ENCODE measurements around the gene MIDN. TPM values are rescaled to one million over a fixed set of nuclear protein-coding genes. Genes with fewer than 3 reads are reported as not detected.
A peak's percentile ranks its signal among the peaks of the same experiment; 100 is the strongest.

MIDN gene
- total and polyA plus RNA-seq, 2 experiments from 2014 or later, result 30.1 to 98.4 TPM

DNA sequence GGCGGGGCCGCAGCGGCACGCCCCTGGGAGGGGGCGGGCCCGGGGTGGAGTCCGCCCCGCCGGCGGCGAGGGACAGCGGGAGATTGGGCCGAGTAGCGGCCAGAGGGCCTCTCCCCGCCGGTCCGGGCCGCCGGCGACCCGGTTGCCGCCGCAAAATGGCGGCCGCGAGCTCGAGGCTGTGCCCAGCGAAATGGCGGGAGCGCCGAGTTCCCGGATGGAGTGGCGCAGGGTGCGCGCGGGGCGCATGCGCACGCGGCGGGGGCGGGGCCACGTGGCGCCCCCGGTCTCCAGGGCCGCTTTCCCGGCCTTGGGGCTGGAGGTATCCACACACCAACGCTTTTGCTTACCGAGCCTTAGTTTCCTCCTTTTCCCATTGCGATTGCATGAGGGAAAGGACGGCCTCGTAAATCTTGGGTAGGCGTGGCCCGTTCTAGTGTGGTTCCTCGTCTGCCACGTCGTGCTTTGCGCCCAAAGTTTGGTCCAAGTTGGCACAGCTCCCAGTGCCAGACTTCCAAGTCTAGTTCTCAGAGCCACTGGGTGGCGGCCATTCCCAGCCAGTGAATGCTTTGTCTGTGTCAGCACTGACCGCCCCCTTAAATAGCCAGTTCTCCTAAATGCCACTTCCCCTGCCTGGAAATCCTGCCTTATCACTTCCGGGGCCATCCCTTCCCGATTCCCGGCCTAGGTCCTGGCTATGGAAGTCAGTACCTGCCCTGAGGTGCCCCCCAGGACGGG is 21.3 kb downstream of the MIDN start:
- peak overlapping the region; percentile 83 for H3K4me3 ChIP-seq
- no peak overlapping the region for H2AFZ ChIP-seq
- no peaks in the 10 kb centered on the region for H3K9me2 ChIP-seq (replicated peaks; ENCODE audit: insufficient read depth)
- no peaks in the 10 kb centered on the region for H3K27me3 ChIP-seq
- H4K20me1 ChIP-seq (ENCODE audit: insufficient read depth, poor library complexity, severe bottlenecking), result peaks cover 46% of the 10 kb centered on the region
- H3K4me1 ChIP-seq (ENCODE audit: insufficient read depth), result peaks cover 60% of the 10 kb centered on the region
- peak; percentile 94 for DNase-seq (ENCODE audit: low spot score)
- H3K9me3 ChIP-seq (ENCODE audit: low read depth), result no peaks in the 10 kb centered on the region
- H3K36me3 ChIP-seq (replicated peaks; ENCODE audit: insufficient read depth, low read depth), result peaks cover 5% of the 10 kb centered on the region
- H3K79me2 ChIP-seq, result peaks cover 67% of the 10 kb centered on the region
- peak overlapping the region; percentile 98 for H3K4me2 ChIP-seq
- WGBS (ENCODE audit: low lambda C conversion rate, missing lambda C conversion rate), result 3% methylated on average over 49 of the region's 64 CpGs
- peak overlapping the region; percentile 93 for H3K27ac ChIP-seq
- TF ChIP-seq CTCF (IDR thresholded peaks at IDR 0.05; ENCODE audit: poor library complexity) (peak; percentile 14), EZH2 (IDR thresholded peaks at IDR 0.05; ENCODE audit: borderline replicate concordance) (no peak)

- Histone ChIP-seq H3K27ac (peak overlapping the region; percentile 93), H3K4me1 (ENCODE audit: insufficient read depth) (peaks cover 59% of the 10 kb centered on the region), H3K4me3 (peak overlapping the region; percentile 83), H2AFZ (no peak overlapping the region), H4K20me1 (ENCODE audit: insufficient read depth, poor library complexity, severe bottlenecking) (peaks cover 50% of the 10 kb centered on the region), H3K27me3 (no peaks in the 10 kb centered on the region), H3K9me2 (replicated peaks; ENCODE audit: insufficient read depth) (no peaks in the 10 kb centered on the region), H3K9me3 (ENCODE audit: low read depth) (no peaks in the 10 kb centered on the region), H3K36me3 (replicated peaks; ENCODE audit: insufficient read depth, low read depth) (peaks cover 5% of the 10 kb centered on the region), H3K4me2 (peak overlapping the region; percentile 98), H3K79me2 (peaks cover 71% of the 10 kb centered on the region)
- no peak for DNase-seq (ENCODE audit: low spot score)
- TF ChIP-seq CTCF (IDR thresholded peaks at IDR 0.05; ENCODE audit: poor library complexity) (no peak), EZH2 (IDR thresholded peaks at IDR 0.05; ENCODE audit: borderline replicate concordance) (no peak), EZH2phosphoT487 (IDR thresholded peaks at IDR 0.05; ENCODE audit: low read depth, severe bottlenecking, unreplicated experiment) (no peak)
- 62% methylated on average over 7 of the region's 8 CpGs for WGBS (ENCODE audit: low lambda C conversion rate, missing lambda C conversion rate)
These were observed 21.9 kb downstream of the MIDN start for GRCh38 chr19:1270213-1270853.

- H3K27ac ChIP-seq, result peak overlapping the region; percentile 93
These were observed 22.6 kb downstream of the MIDN start for GRCh38 chr19:1270854-1271527.

More at GRCh38 chr19:1270854-1271527, 22.6 kb downstream of the MIDN start:
- Histone ChIP-seq H3K9me2 (replicated peaks; ENCODE audit: insufficient read depth) (no peaks in the 10 kb centered on the region), H3K4me3 (peak overlapping the region; percentile 83), H4K20me1 (ENCODE audit: insufficient read depth, poor library complexity, severe bottlenecking) (peaks cover 50% of the 10 kb centered on the region), H3K27me3 (no peaks in the 10 kb centered on the region), H3K79me2 (peaks cover 71% of the 10 kb centered on the region), H3K9me3 (ENCODE audit: low read depth) (no peaks in the 10 kb centered on the region), H3K36me3 (replicated peaks; ENCODE audit: insufficient read depth, low read depth) (peaks cover 5% of the 10 kb centered on the region), H2AFZ (no peak overlapping the region), H3K4me1 (ENCODE audit: insufficient read depth) (peaks cover 53% of the 10 kb centered on the region), H3K4me2 (peak overlapping the region; percentile 98)
- 92% methylated on average over 26 of the region's 26 CpGs for WGBS (ENCODE audit: low lambda C conversion rate, missing lambda C conversion rate)
- TF ChIP-seq EZH2 (IDR thresholded peaks at IDR 0.05; ENCODE audit: borderline replicate concordance) (no peak), EZH2phosphoT487 (IDR thresholded peaks at IDR 0.05; ENCODE audit: low read depth, severe bottlenecking, unreplicated experiment) (no peak), CTCF (IDR thresholded peaks at IDR 0.05; ENCODE audit: poor library complexity) (no peak)
- DNase-seq (ENCODE audit: low spot score), result no peak

Data from hepatocyte (in vitro differentiated cells).